Ureter (tissue), 1 donor: ENCODE data around the gene NRDE2. TPM values are rescaled to one million over a fixed set of nuclear protein-coding genes. Genes with fewer than 3 reads are reported as not detected.
"Not testable (repeated sequence)": the region's sequence is repeated elsewhere in the genome, so short reads cannot be mapped to it uniquely, and the experiment has no call there.

Source experiments
- DNase-seq: peaks from one replicate; pipeline ENCODE4 v3.0.0-alpha.2; 2020; ENCODE audit warnings: low spot score
- total RNA-seq: library from RNA; stranded (reverse); gene quantifications from one replicate; pipeline ENCODE4 v1.2.4, GENCODE V29; 2023
- donor health status: DM: yes; HTN: yes; CAD: no.

The NRDE2 gene
- total RNA-seq, 1 donor from 2014 or later: 38.0 TPM

DNA sequence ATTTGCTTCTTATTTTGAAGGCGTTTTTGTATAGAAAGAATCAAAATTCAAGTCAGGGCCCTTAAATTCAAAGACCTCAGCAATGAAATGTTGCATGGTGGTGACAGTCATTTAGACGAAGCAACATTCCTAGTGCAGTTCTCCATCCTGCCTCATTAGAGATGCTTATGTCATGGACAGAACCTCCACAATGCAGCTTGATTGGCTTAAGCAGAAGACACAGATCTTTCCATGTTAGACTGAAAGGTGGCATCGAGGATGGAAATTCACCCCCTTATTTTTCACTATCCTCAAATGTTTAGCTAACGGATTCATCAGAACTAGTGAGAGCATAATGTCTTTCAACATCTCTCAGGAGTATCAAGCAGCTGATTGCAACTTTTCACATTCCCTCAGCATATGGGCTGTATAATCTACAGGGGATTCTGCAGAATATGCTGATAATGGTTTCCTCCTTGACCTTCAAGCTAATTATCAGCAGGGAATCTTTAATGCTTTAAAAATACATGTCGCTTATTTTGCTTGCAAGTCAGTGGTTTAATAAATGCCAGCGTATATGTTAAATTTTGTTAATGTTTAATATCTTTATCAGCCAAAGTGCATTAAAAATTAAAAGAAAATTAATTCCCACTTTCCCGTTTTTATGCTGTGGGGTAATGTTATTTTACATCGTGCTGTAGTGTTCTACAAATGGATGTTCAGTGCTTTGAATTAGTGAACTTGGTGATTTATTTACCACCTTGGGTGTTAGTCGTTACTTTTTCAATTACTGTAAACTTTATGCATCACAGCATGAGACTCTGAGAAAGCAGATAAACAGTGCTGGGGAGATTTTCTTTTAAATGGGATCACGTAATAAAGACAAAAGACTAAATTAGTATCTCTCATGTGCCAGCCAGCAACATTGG, 12.8 kb upstream of the NRDE2 start:
- DNase-seq: no peak

DNA sequence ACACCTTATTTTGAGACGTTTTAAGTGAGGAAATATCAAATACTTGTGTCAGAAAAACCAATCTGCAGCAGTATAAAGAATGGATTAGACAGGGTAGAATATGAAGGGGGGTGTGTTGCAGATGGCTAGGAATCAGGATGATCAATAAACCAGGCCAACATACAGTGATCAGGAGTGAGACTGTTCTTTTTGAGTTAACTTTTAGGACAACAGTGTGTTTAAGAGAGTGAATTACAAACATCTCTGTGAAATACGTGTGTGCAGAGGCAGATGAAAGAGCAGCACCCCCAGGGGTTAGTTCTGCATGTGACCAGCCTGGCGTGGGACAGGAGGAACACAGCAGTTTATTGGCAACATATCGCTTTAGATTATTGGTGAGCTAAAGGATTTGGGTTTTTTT, 10.6 kb upstream of the NRDE2 start:
- no peak for DNase-seq

DNA sequence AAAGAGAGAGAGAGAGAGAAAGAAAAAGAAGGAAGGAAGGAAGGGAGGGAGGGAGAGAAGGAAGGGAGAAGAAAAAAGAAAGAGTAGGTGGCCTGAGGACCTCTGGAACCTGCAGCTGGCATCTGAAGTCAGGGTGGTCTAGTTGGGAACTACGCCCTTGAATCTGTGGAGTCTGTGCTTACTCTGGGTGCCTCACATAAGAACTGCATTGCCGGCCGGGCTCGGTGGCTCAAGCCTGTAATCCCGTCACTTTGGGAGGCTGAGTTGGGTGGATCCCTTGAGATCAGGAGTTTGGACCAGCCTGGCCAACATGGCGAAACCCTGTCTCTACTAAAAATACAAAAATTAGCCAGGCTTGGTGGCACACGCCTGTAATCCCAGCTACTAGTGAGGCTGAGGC, 10.0 kb upstream of the NRDE2 start:
- DNase-seq: no peak

- DNase-seq: not testable (repeated sequence)
These were observed 9.5 kb upstream of the NRDE2 start for GRCh38 chr14:90341232-90341631.

GRCh38 chr14:90336985-90337384, 5.2 kb upstream of the NRDE2 start:
- no peak for DNase-seq

DNA sequence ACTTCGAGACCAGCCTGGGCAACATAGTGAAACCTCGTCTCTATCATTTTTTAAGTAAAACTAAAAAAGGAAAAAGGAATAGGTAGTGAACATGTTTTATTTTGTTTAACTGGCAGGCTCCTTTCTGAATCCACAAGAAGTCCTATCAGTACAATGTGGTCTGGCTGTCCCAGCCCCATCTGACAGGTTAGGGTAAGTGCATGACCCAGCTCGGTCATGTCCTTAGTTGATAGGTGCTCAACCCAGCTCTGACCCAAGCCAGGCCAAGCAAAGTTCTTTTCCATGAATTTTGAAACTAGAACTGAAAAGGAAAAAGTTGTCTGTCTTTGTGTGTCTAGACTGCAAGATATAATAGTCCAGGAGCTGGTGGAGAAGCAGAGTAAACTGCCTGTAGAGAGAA, 4.7 kb upstream of the NRDE2 start:
- DNase-seq: no peak

- no peak for DNase-seq
These were observed 487 bp upstream of the NRDE2 start for GRCh38 chr14:90332271-90332584.

DNA sequence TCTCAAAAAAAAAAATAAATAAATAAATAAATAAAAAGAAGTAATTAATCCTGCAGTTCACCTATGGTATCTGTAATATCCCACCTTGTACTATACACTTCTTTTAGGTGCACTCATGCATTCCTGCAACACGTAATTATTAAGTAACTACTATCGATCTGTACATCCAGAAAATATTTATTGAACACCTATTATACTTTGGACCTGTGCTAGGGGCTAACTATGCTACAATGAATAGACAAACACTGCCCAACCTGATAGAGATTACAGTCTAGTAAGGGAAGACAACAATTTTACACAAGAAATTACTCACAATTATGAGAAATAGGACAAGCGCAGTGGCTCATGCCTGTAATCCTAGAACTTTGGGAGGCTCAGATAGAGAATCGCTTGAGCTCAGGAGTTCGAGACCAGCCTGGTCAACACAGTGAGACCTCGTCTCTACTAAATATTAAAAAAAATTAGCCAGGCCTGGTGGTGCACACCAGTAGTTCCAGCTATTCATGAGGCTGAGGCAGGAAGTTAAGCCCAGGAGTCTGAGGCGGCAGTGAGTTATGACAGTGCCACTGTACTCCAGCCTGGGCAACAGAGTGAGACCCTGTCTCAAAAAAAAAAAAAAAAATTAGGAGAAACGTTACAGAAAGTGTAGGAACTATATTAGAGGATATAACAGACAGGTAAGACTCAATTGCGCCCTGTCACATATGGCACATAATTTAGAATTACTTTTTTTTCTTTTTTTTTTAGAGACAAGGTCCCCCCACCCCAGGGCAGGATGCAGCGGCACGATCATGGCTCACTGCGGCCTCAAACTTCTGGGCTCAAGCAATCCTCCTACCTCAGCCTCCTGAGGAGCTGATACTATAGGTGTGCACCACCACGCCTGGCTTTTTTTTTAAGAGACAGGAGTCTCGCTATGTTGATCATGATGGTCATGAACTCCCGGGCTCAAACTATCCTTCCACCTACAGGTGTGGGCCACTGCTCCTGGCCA, 1.2 kb downstream of the NRDE2 start:
- no peak for DNase-seq

DNA sequence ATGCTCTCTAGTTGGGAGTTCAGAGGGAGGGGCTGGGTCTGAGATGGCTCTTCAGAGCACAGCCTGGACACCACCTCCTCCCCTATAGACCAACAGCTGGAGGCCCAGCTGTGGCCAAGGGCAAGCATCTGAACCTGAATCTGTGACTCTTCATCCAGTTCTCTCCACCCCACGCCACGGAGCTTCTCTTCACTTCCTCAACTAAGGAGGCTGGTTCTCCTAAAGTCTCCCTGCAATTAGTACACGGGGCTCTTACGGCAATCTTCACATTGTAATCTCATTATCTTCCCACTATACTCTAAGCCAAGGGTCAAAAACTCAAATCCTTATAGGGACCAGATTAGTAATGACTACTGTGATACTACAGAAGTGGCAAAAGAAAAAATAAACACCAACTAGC, 9.8 kb downstream of the NRDE2 start:
- DNase-seq: no peak

DNA sequence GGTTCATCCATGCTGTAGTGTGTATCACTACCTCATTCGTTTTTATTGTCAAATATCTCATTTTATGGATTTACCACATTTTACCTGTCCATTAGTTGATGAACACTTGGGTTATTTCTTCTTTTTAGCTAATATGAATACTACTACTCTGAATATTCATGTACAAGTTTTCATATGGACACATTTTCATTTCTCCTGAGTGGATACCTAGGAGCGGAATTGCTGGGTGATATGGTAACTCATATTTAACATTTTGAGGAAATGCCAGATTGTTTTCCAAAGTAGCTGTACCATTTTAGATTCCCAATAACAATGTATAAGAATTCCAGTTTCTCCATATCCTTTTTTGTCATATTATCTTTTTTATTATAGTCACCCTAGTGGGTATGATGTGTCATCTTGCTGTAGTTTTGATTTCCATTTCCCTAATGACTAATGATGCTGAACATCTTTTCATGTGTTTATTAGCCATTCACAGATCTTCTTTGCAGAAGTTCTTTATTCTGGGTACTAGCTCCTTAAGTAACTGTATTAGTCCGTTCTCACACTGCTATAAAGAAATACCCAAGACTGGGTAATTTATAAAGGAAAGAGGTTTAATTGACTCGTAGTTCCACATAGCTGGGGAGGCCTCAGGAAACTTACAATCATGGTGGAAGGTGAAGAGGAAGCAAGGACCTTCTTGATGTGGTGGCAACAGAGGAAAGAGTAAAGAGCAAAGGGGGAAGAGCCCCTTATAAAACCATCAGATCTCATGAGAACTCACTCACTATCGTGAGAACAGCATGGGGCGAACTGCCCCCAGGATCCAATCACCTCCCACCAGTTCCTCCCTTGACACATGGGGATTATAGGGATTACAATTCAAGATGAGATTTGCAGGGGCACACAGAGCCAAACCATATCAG, 11.9 kb downstream of the NRDE2 start:
- no peak for DNase-seq

DNA sequence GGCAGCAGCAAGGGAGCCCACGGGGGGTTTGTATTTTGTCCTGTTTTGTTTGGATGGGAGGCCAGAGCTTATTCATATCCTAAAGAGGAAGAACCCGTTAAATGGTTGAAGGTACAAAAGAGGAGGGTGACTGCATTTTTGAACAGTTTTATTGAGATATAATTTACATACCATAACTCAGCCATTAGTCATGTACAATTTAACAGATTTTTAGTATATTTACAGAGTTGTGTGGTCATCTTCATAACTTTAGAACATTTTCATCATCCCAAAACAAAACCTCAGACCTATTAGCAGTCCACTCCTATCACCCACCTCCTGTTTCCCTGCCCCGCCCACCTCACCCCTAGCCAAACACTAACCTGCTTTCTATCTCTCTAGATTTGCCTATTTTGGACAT, 12.6 kb downstream of the NRDE2 start:
- no peak for DNase-seq

DNA sequence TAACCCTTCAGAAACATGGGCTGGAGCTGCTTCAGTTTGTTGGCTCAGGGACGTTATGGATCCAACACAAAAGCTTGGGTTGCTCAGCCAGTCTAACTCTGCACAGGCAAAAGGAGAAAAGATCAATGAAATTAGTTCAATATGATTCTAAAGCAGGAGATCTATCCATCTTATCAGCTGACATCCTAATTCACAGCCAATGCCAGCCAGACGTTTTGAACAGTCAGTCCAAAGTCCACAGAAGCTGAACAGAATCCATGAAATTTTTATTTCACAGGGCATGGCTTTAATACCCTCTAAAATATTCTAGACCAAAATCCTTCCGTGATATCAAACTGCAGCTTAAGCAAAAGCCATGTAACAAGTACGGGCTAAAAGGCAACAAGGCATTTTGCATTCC, 13.7 kb downstream of the NRDE2 start:
- no peak for DNase-seq

DNA sequence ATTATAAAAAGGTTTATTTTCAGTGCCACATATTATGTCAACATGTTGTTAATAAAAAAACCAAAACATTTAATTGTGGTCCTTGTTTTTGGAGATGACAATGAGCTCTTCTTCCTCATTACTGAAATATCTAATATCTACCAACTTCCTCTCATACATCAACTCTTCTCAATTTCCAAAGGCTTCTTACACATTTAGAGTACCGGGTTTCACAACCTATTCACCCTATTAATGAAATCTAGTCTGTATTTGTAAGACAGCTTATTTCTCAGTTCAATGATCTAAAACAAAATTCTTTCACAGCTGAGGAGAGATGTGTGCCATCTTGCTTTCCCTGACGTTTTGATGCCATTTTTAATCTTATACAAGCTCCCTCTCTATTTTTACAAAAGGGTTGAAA, 14.5 kb downstream of the NRDE2 start:
- DNase-seq: no peak

GRCh38 chr14:90308561-90308960, 23.2 kb downstream of the NRDE2 start:
- DNase-seq: no peak

GRCh38 chr14:90305176-90305601, 26.6 kb downstream of the NRDE2 start:
- DNase-seq: no peak

GRCh38 chr14:90304502-90304901, 27.2 kb downstream of the NRDE2 start:
- no peak for DNase-seq

DNA sequence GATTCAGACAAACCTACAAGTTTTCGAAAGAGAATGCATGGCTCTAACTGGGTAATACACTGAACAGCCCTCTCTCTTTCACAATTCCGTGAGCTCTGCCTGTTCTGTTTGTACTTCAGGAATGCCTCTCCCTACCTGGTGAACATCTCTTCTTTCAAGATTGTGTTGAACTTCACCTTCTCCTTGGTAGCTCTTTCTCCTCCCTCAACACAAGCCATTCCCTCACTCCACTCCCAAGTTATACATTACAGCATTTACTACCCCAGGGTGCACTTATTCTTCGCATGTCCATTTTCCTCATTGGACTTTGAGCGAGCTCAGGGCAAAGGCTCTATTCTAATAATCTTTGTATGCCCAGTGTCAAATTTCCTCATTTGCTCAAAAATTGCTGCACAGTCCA, 28.3 kb downstream of the NRDE2 start:
- no peak for DNase-seq

- DNase-seq: no peak
These were observed 29.0 kb downstream of the NRDE2 start for GRCh38 chr14:90302529-90303303.

- no peak for DNase-seq
These were observed 30.1 kb downstream of the NRDE2 start for GRCh38 chr14:90301668-90302090.

DNA sequence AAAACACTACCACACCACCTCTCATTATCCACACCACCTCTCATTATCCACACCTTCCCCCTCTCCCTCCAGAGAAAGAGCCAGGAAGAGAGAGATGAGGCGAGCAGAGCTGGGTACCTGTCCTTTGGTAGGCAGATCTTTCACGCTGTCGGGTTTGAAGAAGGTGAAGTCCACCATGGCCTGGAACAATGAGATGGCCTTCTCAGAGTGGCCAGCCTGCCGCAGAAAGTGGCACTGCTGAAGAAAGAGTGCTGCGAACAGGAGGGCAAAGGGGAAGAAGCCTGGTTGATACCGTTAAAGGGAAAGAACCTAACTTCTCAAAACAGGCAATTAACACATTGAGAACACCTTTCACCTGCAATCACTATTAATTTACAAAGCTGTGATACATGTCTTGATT, 30.6 kb downstream of the NRDE2 start:
- DNase-seq: no peak

DNA sequence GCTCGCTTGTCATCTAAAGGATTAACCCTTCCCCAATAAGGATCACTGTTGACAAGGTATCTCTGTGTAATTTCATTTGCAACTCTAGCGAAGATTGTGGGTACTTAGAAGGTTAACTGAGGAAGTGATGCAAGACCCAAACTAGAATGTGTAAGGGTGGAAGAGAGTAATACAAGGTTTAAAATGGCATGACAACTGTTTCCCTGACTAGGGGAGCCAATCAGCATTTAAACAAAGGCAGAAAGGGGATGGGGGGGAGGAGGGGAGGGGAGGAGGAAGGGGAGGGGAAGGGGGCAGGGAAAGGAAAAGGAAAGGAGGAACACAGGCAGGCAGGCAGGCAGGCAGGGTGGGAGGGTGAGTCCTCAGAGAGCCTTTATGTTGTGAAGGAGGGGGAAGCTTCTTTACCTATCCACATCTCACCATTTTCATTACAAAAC, 31.1 kb downstream of the NRDE2 start:
- no peak for DNase-seq
